Adrenal gland (tissue), 12 donors: Measurements from ENCODE around the gene FAM240A. TPM values are rescaled to one million over a fixed set of nuclear protein-coding genes. Genes with fewer than 3 reads are reported as not detected.

ENCODE experiments used
- DNase-seq, 7 donors: peaks; one replicate each; pipeline ENCODE4 v3.0.0-alpha.2; 2019 to 2020
- H3K27ac ChIP-seq, 5 donors: fragments of 200-600 bp; sonication (generic) in 4 of 5; 1 replicate in 3 of 5; 2 replicates in 2 of 5; pipeline versions ENCODE4 v1.5.1 to v1.8.0; 2016 to 2020; ENCODE audit warnings: mild to moderate bottlenecking in 1 of 5
- H3K27me3 ChIP-seq: fragments of 200-600 bp; 2 replicates; pipeline ENCODE4 v1.8.0; 2021
- H3K36me3 ChIP-seq, 2 donors: fragments of 200-600 bp; replicated peaks in 1 of 2; 1 replicate in 1 of 2; 2 replicates in 1 of 2; pipeline versions ENCODE4 v1.5.1 to v1.8.0; 2018 to 2022
- H3K4me1 ChIP-seq, 2 donors: fragments of 200-600 bp; replicated peaks in 1 of 2; 1 replicate in 1 of 2; 2 replicates in 1 of 2; pipeline versions ENCODE4 v1.5.1 to v1.8.0; 2018 to 2021
- H3K4me3 ChIP-seq, 4 donors: fragments of 200-600 bp; sonication (generic) in 3 of 4; one replicate each; pipeline ENCODE4 v1.5.1; 2016 to 2018
- H3K9me3 ChIP-seq, 3 donors: fragments of 200-600 bp; sonication (generic) in 1 of 3; replicated peaks in 1 of 3; 1 replicate in 2 of 3; 2 replicates in 1 of 3; pipeline versions ENCODE4 v1.5.1 to v1.8.0; 2016 to 2021
- CTCF ChIP-seq, 6 experiments: fragments of 450-650 bp in 4 of 6; fragments of 200-600 bp in 2 of 6; sonication (generic) in 1 of 6; IDR thresholded peaks; 1 replicate in 5 of 6; 2 replicates in 1 of 6; pipeline versions ENCODE4 v1.5.1 to v1.8.0; 2016 to 2021; ENCODE audit warnings: antibody characterized with exemption in 6 of 6, mild to moderate bottlenecking in 2 of 6, moderate library complexity in 1 of 6
- POLR2A ChIP-seq, 2 donors: fragments of 450-650 bp; IDR thresholded peaks; one replicate each; pipeline ENCODE4 v1.6.1; 2017; ENCODE audit warnings: antibody characterized with exemption in 2 of 2, mild to moderate bottlenecking in 2 of 2, moderate library complexity in 1 of 2
- WGBS, 4 donors: extraction: QIAGEN DNeasy Blood & Tissue Kit in 2 of 4; methylation state at CpG; one replicate each; pipeline versions ENCODE4 v1.1.5 to v1.1.7; 2013 to 2017; 5-methylcytosine and 5-hydroxymethylcytosine counted together
- intact Hi-C, 2 donors: fragments of 100-400 bp; cut with DNase I; formaldehyde crosslinking; loops; one replicate each; pipeline versions ENCODE4 v1.14.1 to v1.15.0; 2022 to 2023
- polyA plus RNA-seq, 3 donors: library from polyadenylated mRNA; stranded (reverse); fragments of 200-250 nt in 2 of 3; fragments of 350-450 nt in 1 of 3; fragmentation: Illumina TruSeq in 1 of 3; extraction: RNeasy Lipid Tissue Mini Kit (QIAGEN cat#74804) in 1 of 3; gene quantifications; one replicate each; pipeline ENCODE4 v1.2.3, GENCODE V29; 2013 to 2014
- total RNA-seq, 9 donors: library from RNA; depleted of rRNA in 4 of 9; stranded (reverse); fragments of >200 nt in 4 of 9; fragments of 120-200 nt in 1 of 9; fragmentation: NEBNext Ultra II Directional in 1 of 9; extraction: Animal tissue kit (Norgen Biotek cat#: 25700) in 1 of 9; gene quantifications; one replicate each; pipeline versions ENCODE4 v1.1.0 to v1.2.4, GENCODE V29; 2013 to 2023
- donor health status: healthy with polysubstance abuse.
- donor health status: Bipolar disorder and iron deficiency.
- donor health status: DM: yes; HTN: yes; CAD: no.
- donor health status: DM: no; HTN: no; CAD: no.
- donor health status: DM: no; HTN: no; CAD: no.
- donor health status: DM: yes; HTN: yes; CAD: no.

The FAM240A gene
- total and polyA plus RNA-seq, 12 donors, result 0.25 TPM; not detected in 11

GRCh38 chr3:46615976-46616375 is 3.7 kb downstream of the FAM240A start:
- H3K9me3 ChIP-seq, result no peaks in the 10 kb centered on the region
- no peak overlapping the region for H3K27ac ChIP-seq
- WGBS, 4 donors, result 35 to 53% (median 41%) methylated on average over 3 of the region's 3 CpGs
- TF ChIP-seq POLR2A (IDR thresholded peaks at IDR 0.05) (no peak), CTCF (IDR thresholded peaks at IDR 0.05) (no peak)
- H3K36me3 ChIP-seq, result no peaks in the 10 kb centered on the region
- peaks cover 5% of the 10 kb centered on the region for H3K27me3 ChIP-seq
- H3K4me3 ChIP-seq, result no peak overlapping the region
- intact Hi-C loops, result no loop called here
- DNase-seq, result no peak
- no peaks in the 10 kb centered on the region for H3K4me1 ChIP-seq

GRCh38 chr3:46617941-46618340 is 5.6 kb downstream of the FAM240A start:
- 67 to 86% (median 82%) methylated on average over 3 of the region's 3 CpGs for WGBS, 4 donors
- intact Hi-C loops, result no loop called here

GRCh38 chr3:46619845-46620778 is 7.8 kb downstream of the FAM240A start:
- no peak for DNase-seq
- intact Hi-C loops, result no loop called here
- no peak for TF ChIP-seq POLR2A (IDR thresholded peaks at IDR 0.05)
- no peak for TF ChIP-seq CTCF (IDR thresholded peaks at IDR 0.05)
- peaks cover 10% of the 10 kb centered on the region for H3K27me3 ChIP-seq
- 60 to 66% (median 61%) methylated on average over 8 of the region's 8 CpGs for WGBS, 4 donors
- H3K27ac ChIP-seq, result no peak overlapping the region
- no peaks in the 10 kb centered on the region for H3K4me1 ChIP-seq
- no peak overlapping the region for H3K4me3 ChIP-seq
- no peaks in the 10 kb centered on the region for H3K36me3 ChIP-seq
- no peaks in the 10 kb centered on the region for H3K9me3 ChIP-seq

More at GRCh38 chr3:46617941-46618340, 5.6 kb downstream of the FAM240A start:
- H3K4me1 ChIP-seq, result no peaks in the 10 kb centered on the region
- H3K36me3 ChIP-seq, result no peaks in the 10 kb centered on the region
- H3K4me3 ChIP-seq, result no peak overlapping the region
- DNase-seq, result no peak
- no peak for TF ChIP-seq POLR2A (IDR thresholded peaks at IDR 0.05)
- TF ChIP-seq CTCF (IDR thresholded peaks at IDR 0.05), result no peak
- H3K27me3 ChIP-seq, result peaks cover 5% of the 10 kb centered on the region
- H3K9me3 ChIP-seq, result no peaks in the 10 kb centered on the region
- no peak overlapping the region for H3K27ac ChIP-seq

- intact Hi-C loops, result no loop called here
- H3K9me3 ChIP-seq, result no peaks in the 10 kb centered on the region
- DNase-seq, result no peak
- no peaks in the 10 kb centered on the region for H3K36me3 ChIP-seq
- H3K27me3 ChIP-seq, result peaks cover 6% of the 10 kb centered on the region
- H3K4me3 ChIP-seq, result no peak overlapping the region
- WGBS, 4 donors, result 44 to 72% (median 69%) methylated on average over 2 of the region's 2 CpGs
- TF ChIP-seq CTCF (IDR thresholded peaks at IDR 0.05) (no peak), POLR2A (IDR thresholded peaks at IDR 0.05) (no peak)
- no peak overlapping the region for H3K27ac ChIP-seq
- H3K4me1 ChIP-seq, result peaks cover 0 to 3% of the 10 kb centered on the region in 2 donors
These were observed 12.2 kb downstream of the FAM240A start for GRCh38 chr3:46624533-46624932.
